Endodermal cell (in vitro differentiated cells): ENCODE data around the gene ANKRD7. TPM values are rescaled to one million over a fixed set of nuclear protein-coding genes. Genes with fewer than 3 reads are reported as not detected.

Experiments used
- DNase-seq: peaks from one replicate; pipeline ENCODE4 v3.0.0-alpha.2; 2017
- H3K27ac ChIP-seq: 2 replicates; pipeline ENCODE4 v1.5.1; 2013; ENCODE audit warnings: mild to moderate bottlenecking, low read depth, low read length, moderate library complexity
- H3K27me3 ChIP-seq: 2 replicates; pipeline ENCODE4 v1.6.1; 2013; ENCODE audit warnings: mild to moderate bottlenecking, low read length, moderate library complexity; ENCODE audit not compliant: insufficient read depth, control insufficient read depth, poor library complexity, severe bottlenecking
- H3K36me3 ChIP-seq: 2 replicates; pipeline ENCODE4 v1.7.0; 2013; ENCODE audit warnings: mild to moderate bottlenecking, low read length, moderate library complexity; ENCODE audit not compliant: control insufficient read depth, insufficient read depth
- H3K4me1 ChIP-seq: one replicate; pipeline ENCODE4 v1.7.0; 2013; ENCODE audit warnings: low read length; ENCODE audit not compliant: control insufficient read depth, insufficient read depth
- H3K4me3 ChIP-seq: 2 replicates; pipeline ENCODE4 v1.5.1; 2013; ENCODE audit warnings: mild to moderate bottlenecking, low read length, moderate library complexity
- H3K9ac ChIP-seq: 2 replicates; pipeline ENCODE4 v1.6.1; 2013; ENCODE audit warnings: mild to moderate bottlenecking, low read length, moderate library complexity; ENCODE audit not compliant: poor library complexity, severe bottlenecking; ENCODE audit errors: extremely low read depth
- H3K9me3 ChIP-seq: 2 replicates; pipeline ENCODE4 v1.6.1; 2013; ENCODE audit warnings: mild to moderate bottlenecking, low read length, moderate library complexity; ENCODE audit not compliant: control insufficient read depth
- H3K27ac Mint-ChIP-seq: 2 replicates; pipeline ENCODE4 v1.8.0; 2020; ENCODE audit warnings: mixed read lengths
- H3K27me3 Mint-ChIP-seq: 2 replicates; pipeline ENCODE4 v1.8.0; 2021; ENCODE audit warnings: mild to moderate bottlenecking, mixed read lengths; ENCODE audit not compliant: insufficient read depth
- H3K36me3 Mint-ChIP-seq: 2 replicates; pipeline ENCODE4 v1.8.0; 2020; ENCODE audit warnings: low read depth, mixed read lengths
- H3K4me1 Mint-ChIP-seq: 2 replicates; pipeline ENCODE4 v1.8.0; 2020; ENCODE audit warnings: mixed read lengths
- H3K4me3 Mint-ChIP-seq: 2 replicates; pipeline ENCODE4 v1.8.0; 2020; ENCODE audit warnings: mild to moderate bottlenecking, moderate library complexity, mixed read lengths
- H3K9me3 Mint-ChIP-seq: 2 replicates; pipeline ENCODE4 v1.8.0; 2020; ENCODE audit warnings: mild to moderate bottlenecking, mixed read lengths
- CTCF ChIP-seq: fragments of 200-600 bp; sonication (generic); conservative IDR thresholded peaks from 2 replicates; pipeline ENCODE4 v1.5.0; 2021; ENCODE audit warnings: antibody characterized with exemption, mild to moderate bottlenecking
- WGBS, 2 experiments: methylation state at CpG; one replicate each; pipeline versions ENCODE4 v1.1.5 to v1.1.7; 2013; ENCODE audit warnings: missing lambda C conversion rate in 2 of 2, mixed read lengths in 1 of 2; ENCODE audit not compliant: insufficient coverage in 1 of 2, insufficient read length in 1 of 2; 5-methylcytosine and 5-hydroxymethylcytosine counted together
- total RNA-seq, 2 donors: library from RNA; stranded (reverse); fragmentation: NEBNext Ultra II Directional in 1 of 2; extraction: Animal tissue kit (Norgen Biotek cat#: 25700) in 1 of 2; gene quantifications; 2 replicates in 1 of 2; 3 replicates in 1 of 2; pipeline ENCODE4 v1.2.1, GENCODE V29; 2021

The ANKRD7 gene
- total RNA-seq, 2 donors from 2014 or later: not detected

GRCh38 chr7:118182593-118183427 lies 41.7 kb upstream of the ANKRD7 start:
- no peak overlapping the region for H3K27ac ChIP-seq
- H3K4me1 Mint-ChIP-seq: peaks cover 21% of the 10 kb centered on the region
- H3K9me3 Mint-ChIP-seq: no peaks in the 10 kb centered on the region
- no peaks in the 10 kb centered on the region for H3K9me3 ChIP-seq
- peak overlapping the region; percentile 96 for H3K4me3 ChIP-seq
- peaks cover 24% of the 10 kb centered on the region for H3K36me3 Mint-ChIP-seq
- H3K27me3 Mint-ChIP-seq: no peaks in the 10 kb centered on the region
- peak overlapping the region; percentile 89 for H3K9ac ChIP-seq
- H3K27ac Mint-ChIP-seq: peak overlapping the region; percentile 99
- WGBS, 2 experiments: 80 to 83% methylated on average over 11 to 12 of the region's 13 CpGs
- TF ChIP-seq CTCF: no peak
- no peaks in the 10 kb centered on the region for H3K27me3 ChIP-seq
- no peaks in the 10 kb centered on the region for H3K4me1 ChIP-seq
- H3K36me3 ChIP-seq: peaks cover 27% of the 10 kb centered on the region
- H3K4me3 Mint-ChIP-seq: peak overlapping the region; percentile 82
- DNase-seq: no peak

GRCh38 chr7:118183428-118183785 lies 41.1 kb upstream of the ANKRD7 start:
- 3 to 4% methylated on average over 12 to 15 of the region's 15 CpGs for WGBS, 2 experiments
- no peaks in the 10 kb centered on the region for H3K27me3 Mint-ChIP-seq
- peak overlapping the region; percentile 99 for H3K27ac Mint-ChIP-seq
- peaks cover 30% of the 10 kb centered on the region for H3K36me3 Mint-ChIP-seq
- H3K9me3 Mint-ChIP-seq: no peaks in the 10 kb centered on the region
- DNase-seq: peak; percentile 45
- Histone ChIP-seq H3K36me3 (peaks cover 33% of the 10 kb centered on the region), H3K9ac (peak overlapping the region; percentile 89), H3K4me1 (no peaks in the 10 kb centered on the region), H3K27me3 (no peaks in the 10 kb centered on the region), H3K9me3 (peaks cover 2% of the 10 kb centered on the region), H3K4me3 (peak overlapping the region; percentile 96), H3K27ac (peak overlapping the region; percentile 75)
- H3K4me3 Mint-ChIP-seq: peak overlapping the region; percentile 82
- no peak for TF ChIP-seq CTCF
- peaks cover 21% of the 10 kb centered on the region for H3K4me1 Mint-ChIP-seq

GRCh38 chr7:118183786-118184564 lies 40.5 kb upstream of the ANKRD7 start, which contains the start of gene LSM8:
Gene LSM8 (plus strand): TSS chr7:118184164. CDS start chr7:118184224, 60 bp downstream.
- Mint-ChIP-seq H3K4me1 (peaks cover 21% of the 10 kb centered on the region), H3K27ac (peak within 1 kb of the TSS; percentile 99), H3K4me3 (peak within 1 kb of the TSS; percentile 82), H3K36me3 (peaks cover 35% of the 10 kb centered on the region), H3K9me3 (no peaks in the 10 kb centered on the region), H3K27me3 (no peaks in the 10 kb centered on the region)
- H3K27me3 ChIP-seq: no peaks in the 10 kb centered on the region
- peak; percentile 98 for DNase-seq
- H3K4me3 ChIP-seq: peak within 1 kb of the TSS; percentile 96
- peak within 1 kb of the TSS; percentile 76 for H3K27ac ChIP-seq
- peaks cover 5% of the 10 kb centered on the region for H3K9me3 ChIP-seq
- H3K9ac ChIP-seq: peak within 1 kb of the TSS; percentile 89
- peak; percentile 17 for TF ChIP-seq CTCF
- H3K36me3 ChIP-seq: peaks cover 39% of the 10 kb centered on the region
- 0% methylated on average over 29 to 62 of the region's 62 CpGs for WGBS, 2 experiments
- no peaks in the 10 kb centered on the region for H3K4me1 ChIP-seq
